B cell (primary cell): ENCODE data around the gene PRKCH. TPM values are rescaled to one million over a fixed set of nuclear protein-coding genes. Genes with fewer than 3 reads are reported as not detected.

Source experiments
- ATAC-seq: fragments of 200-7000 bp; cut with Tn5 transposase; one replicate; pipeline ENCODE4 v1.10.0; 2021; ENCODE audit warnings: low read depth, mild to moderate bottlenecking, moderate number of reproducible peaks, moderate library complexity
- CTCF ChIA-PET: fragments of 350-600 bp; sonication (Branson Sonifier 250); formaldehyde crosslinking; loops from one replicate; lab custom pipeline; 2021; ENCODE audit warnings: antibody characterized with exemption, inconsistent platforms; lab: Charles Lee
- POLR2A ChIA-PET: fragments of 350-600 bp; sonication (Branson Sonifier 250); formaldehyde crosslinking; loops from one replicate; lab custom pipeline; 2021; ENCODE audit warnings: antibody characterized with exemption; lab: Charles Lee
- DNase-seq: peaks from one replicate; pipeline ENCODE4 v3.0.0; 2013
- H2AFZ ChIP-seq: 2 replicates; pipeline ENCODE4 v1.6.1; 2012; ENCODE audit warnings: mild to moderate bottlenecking, low read depth, low read length; ENCODE audit not compliant: insufficient read depth, poor library complexity, severe bottlenecking
- H3K27ac ChIP-seq, 2 donors: 1 replicate in 1 of 2; 2 replicates in 1 of 2; pipeline ENCODE4 v1.5.1; 2012 to 2013; ENCODE audit warnings: low read length in 2 of 2, mild to moderate bottlenecking in 2 of 2, moderate library complexity in 1 of 2
- H3K27me3 ChIP-seq, 4 experiments: fragments of 200-600 bp in 1 of 4; sonication (generic) in 1 of 4; replicated peaks in 1 of 4; 1 replicate in 2 of 4; 2 replicates in 2 of 4; pipeline versions ENCODE4 v1.6.1 to v1.7.0; 2013 to 2016; ENCODE audit warnings: low read length in 3 of 4, mild to moderate bottlenecking in 2 of 4, mixed read lengths in 1 of 4, moderate library complexity in 1 of 4; ENCODE audit not compliant: insufficient read depth in 4 of 4, control insufficient read depth in 3 of 4; ENCODE audit errors: control extremely low read depth in 1 of 4
- H3K36me3 ChIP-seq, 2 experiments: replicated peaks in 1 of 2; 1 replicate in 1 of 2; 2 replicates in 1 of 2; pipeline versions ENCODE4 v1.6.1 to v1.7.1; 2013; ENCODE audit warnings: low read length in 1 of 2; ENCODE audit not compliant: insufficient read depth in 2 of 2, control insufficient read depth in 1 of 2; ENCODE audit errors: control extremely low read depth in 1 of 2, extremely low read depth in 1 of 2
- H3K4me1 ChIP-seq, 2 donors: fragments of 200-600 bp in 1 of 2; sonication (generic) in 1 of 2; 1 replicate in 1 of 2; 2 replicates in 1 of 2; pipeline versions ENCODE4 v1.5.1 to v1.6.1; 2013 to 2017; ENCODE audit warnings: low read length in 2 of 2; ENCODE audit not compliant: control insufficient read depth in 2 of 2, insufficient read depth in 2 of 2
- H3K4me2 ChIP-seq: replicated peaks from 2 replicates; pipeline ENCODE3; 2012; ENCODE audit warnings: mild to moderate bottlenecking, low read depth, low read length; ENCODE audit not compliant: poor library complexity, severe bottlenecking
- H3K4me3 ChIP-seq, 5 experiments: fragments of 200-600 bp in 1 of 5; sonication (generic) in 1 of 5; 1 replicate in 3 of 5; 2 replicates in 2 of 5; pipeline versions ENCODE4 v1.5.1 to v1.7.0; 2011 to 2016; ENCODE audit warnings: low read length in 4 of 5, mild to moderate bottlenecking in 4 of 5, low read depth in 2 of 5, control low read depth in 1 of 5, moderate library complexity in 1 of 5; ENCODE audit not compliant: insufficient read depth in 1 of 5; ENCODE audit errors: control extremely low read depth in 1 of 5, extremely low read depth in 1 of 5
- H3K79me2 ChIP-seq: fragments of 200-600 bp; sonication (generic); one replicate; pipeline ENCODE4 v1.6.0; 2016; ENCODE audit warnings: low read length; ENCODE audit not compliant: control insufficient read depth, insufficient read depth
- H3K9ac ChIP-seq: fragments of 200-600 bp; sonication (generic); 2 replicates; pipeline ENCODE4 v1.6.1; 2017; ENCODE audit warnings: mild to moderate bottlenecking, low read length, moderate library complexity
- H3K9me3 ChIP-seq, 3 donors: one replicate each; pipeline versions ENCODE4 v1.6.1 to v1.7.1; 2013; ENCODE audit warnings: low read length in 2 of 3; ENCODE audit not compliant: control insufficient read depth in 2 of 3, insufficient read depth in 1 of 3; ENCODE audit errors: control extremely low read depth in 1 of 3
- H4K20me1 ChIP-seq: 2 replicates; pipeline ENCODE4 v1.6.0; 2012; ENCODE audit warnings: mild to moderate bottlenecking, low read length; ENCODE audit not compliant: insufficient read depth, control insufficient read depth, poor library complexity, severe bottlenecking
- H3K27ac Mint-ChIP-seq: one replicate; pipeline ENCODE4 v1.8.0; 2021; ENCODE audit warnings: mixed read lengths
- H3K27me3 Mint-ChIP-seq: one replicate; pipeline ENCODE4 v1.8.0; 2021; ENCODE audit warnings: mixed read lengths
- H3K4me1 Mint-ChIP-seq: one replicate; pipeline ENCODE4 v1.8.0; 2021; ENCODE audit warnings: mixed read lengths
- H3K4me3 Mint-ChIP-seq: one replicate; pipeline ENCODE4 v1.8.0; 2021; ENCODE audit warnings: mixed read lengths
- H3K9me3 Mint-ChIP-seq: one replicate; pipeline ENCODE4 v1.8.0; 2022; ENCODE audit warnings: mixed read lengths; ENCODE audit not compliant: insufficient read depth
- EZH2 ChIP-seq: IDR thresholded peaks from 2 replicates; pipeline ENCODE4 v1.6.1; 2012; ENCODE audit warnings: borderline replicate concordance, low read depth, mild to moderate bottlenecking, moderate library complexity, low read length; ENCODE audit not compliant: insufficient read depth, poor library complexity, severe bottlenecking
- WGBS: methylation state at CpG from one replicate; pipeline ENCODE4 v1.1.5; 2013; ENCODE audit warnings: missing lambda C conversion rate; ENCODE audit not compliant: insufficient coverage; 5-methylcytosine and 5-hydroxymethylcytosine counted together
- intact Hi-C: fragments of 100-400 bp; cut with micrococcal nuclease; formaldehyde crosslinking; loops from one replicate; pipeline ENCODE4 v1.10.0; 2022
- polyA plus RNA-seq: library from polyadenylated mRNA; depleted of rRNA; stranded (reverse); fragments of >200 nt; gene quantifications from 2 replicates; pipeline ENCODE4 v1.2.3, GENCODE V29; 2012
- total RNA-seq, 2 donors: library from RNA; stranded (reverse); fragments of 120-200 nt in 1 of 2; gene quantifications; 1 replicate in 1 of 2; 2 replicates in 1 of 2; pipeline versions ENCODE4 v1.2.3 to v1.2.4, GENCODE V29; 2013 to 2022
- TF ChIP-seq, protein P1 (sequence below): fragments of 200-600 bp; IDR thresholded peaks from one replicate; pipeline ENCODE4 v1.8.0; 2022; ENCODE audit warnings: antibody characterized with exemption, mild to moderate bottlenecking

Gene PRKCH
- total and polyA plus RNA-seq, 2 donors (not counting 1 experiment from before 2014, with no cell fraction given): 2.0 to 5.0 TPM

DNA sequence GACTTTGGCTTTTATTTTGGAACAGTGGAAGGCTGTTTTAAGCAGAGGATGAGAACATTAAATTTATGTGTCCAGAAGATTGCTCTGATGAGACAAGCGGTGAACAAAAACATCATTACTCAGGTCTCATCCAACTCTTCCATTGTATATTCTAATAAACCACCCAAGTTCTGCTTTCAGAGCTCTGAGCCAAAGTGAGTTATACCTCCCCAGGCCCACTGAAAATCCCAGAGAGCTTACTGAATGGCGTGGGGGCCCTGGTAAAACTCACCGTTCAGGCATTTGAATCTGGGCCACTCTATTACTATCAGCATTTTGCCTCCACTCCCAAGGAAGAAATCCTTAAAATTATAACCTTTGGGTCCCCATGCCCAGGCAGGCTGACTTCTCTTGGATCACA lies 251.9 kb downstream of the PRKCH start:
- H3K27me3 ChIP-seq: no peaks in the 10 kb centered on the region
- WGBS: 100% methylated on average over 3 of the region's 3 CpGs
- H3K9ac ChIP-seq: no peak overlapping the region
- no peak overlapping the region for H3K4me3 Mint-ChIP-seq
- no peaks in the 10 kb centered on the region for H4K20me1 ChIP-seq
- no peak for ATAC-seq
- no peak overlapping the region for H2AFZ ChIP-seq
- no peak overlapping the region for H3K27ac Mint-ChIP-seq
- no peak overlapping the region for H3K4me2 ChIP-seq
- H3K4me3 ChIP-seq: no peak overlapping the region
- H3K9me3 ChIP-seq: no peaks in the 10 kb centered on the region
- H3K36me3 ChIP-seq: no peaks in the 10 kb centered on the region
- ChIA-PET POLR2A (no interaction called here), CTCF (interaction anchor here (0.9 to 7.0 kb wide), 3 partner anchors 14 to 157 kb away, joined by 3 to 76 read pairs (median 6); no protein-coding TSS in a partner anchor)
- H3K9me3 Mint-ChIP-seq: no peaks in the 10 kb centered on the region
- peaks cover 37% of the 10 kb centered on the region for H3K4me1 Mint-ChIP-seq
- TF ChIP-seq, protein P1, sequence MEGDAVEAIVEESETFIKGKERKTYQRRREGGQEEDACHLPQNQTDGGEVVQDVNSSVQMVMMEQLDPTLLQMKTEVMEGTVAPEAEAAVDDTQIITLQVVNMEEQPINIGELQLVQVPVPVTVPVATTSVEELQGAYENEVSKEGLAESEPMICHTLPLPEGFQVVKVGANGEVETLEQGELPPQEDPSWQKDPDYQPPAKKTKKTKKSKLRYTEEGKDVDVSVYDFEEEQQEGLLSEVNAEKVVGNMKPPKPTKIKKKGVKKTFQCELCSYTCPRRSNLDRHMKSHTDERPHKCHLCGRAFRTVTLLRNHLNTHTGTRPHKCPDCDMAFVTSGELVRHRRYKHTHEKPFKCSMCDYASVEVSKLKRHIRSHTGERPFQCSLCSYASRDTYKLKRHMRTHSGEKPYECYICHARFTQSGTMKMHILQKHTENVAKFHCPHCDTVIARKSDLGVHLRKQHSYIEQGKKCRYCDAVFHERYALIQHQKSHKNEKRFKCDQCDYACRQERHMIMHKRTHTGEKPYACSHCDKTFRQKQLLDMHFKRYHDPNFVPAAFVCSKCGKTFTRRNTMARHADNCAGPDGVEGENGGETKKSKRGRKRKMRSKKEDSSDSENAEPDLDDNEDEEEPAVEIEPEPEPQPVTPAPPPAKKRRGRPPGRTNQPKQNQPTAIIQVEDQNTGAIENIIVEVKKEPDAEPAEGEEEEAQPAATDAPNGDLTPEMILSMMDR: no peak
- TF ChIP-seq EZH2: no peak
- DNase-seq: no peak
- H3K27ac ChIP-seq: no peak overlapping the region
- peaks cover 25 to 28% of the 10 kb centered on the region in 2 donors for H3K4me1 ChIP-seq
- intact Hi-C loops: no loop called here
- peaks cover 3% of the 10 kb centered on the region for H3K79me2 ChIP-seq
- no peaks in the 10 kb centered on the region for H3K27me3 Mint-ChIP-seq

DNA sequence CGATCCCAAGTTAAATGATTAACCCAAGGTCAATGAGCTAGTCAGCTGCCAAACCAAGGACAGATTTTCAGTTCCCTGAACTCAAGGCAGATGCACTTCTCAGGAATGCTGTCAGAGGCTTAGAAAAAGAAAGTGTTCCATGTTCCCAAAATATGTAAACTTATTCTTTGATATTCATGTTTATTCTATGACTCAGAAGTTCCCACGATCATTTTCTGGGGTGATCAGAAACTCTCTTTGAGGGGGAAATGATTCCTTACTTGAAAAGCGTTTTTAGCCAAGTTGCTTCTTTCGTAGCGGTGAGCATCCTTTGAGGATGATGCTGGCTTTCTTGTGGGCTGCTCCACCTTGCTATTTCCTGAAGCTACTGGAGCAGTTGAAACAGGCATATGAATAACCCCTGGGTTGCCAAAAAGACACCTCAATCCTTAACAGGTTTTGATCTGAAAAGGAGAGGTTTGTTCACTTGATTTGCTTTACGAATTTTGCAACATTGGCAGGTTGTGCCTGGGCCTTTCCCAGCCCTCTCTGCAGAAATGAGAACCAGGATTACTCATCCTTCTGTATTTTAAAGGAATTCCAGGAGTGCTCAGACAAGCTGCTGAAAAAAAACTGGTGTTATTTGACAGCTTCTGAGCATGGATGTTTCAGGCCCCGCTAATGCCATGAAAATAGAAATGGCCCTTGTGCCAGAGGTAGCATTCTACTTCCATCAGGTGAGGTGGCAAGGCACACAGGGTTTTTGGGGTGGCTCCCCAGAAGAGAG lies 252.6 kb downstream of the PRKCH start:
- peaks cover 22% of the 10 kb centered on the region in 2 donors for H3K4me1 ChIP-seq
- 92% methylated on average over 4 of the region's 7 CpGs for WGBS
- H3K79me2 ChIP-seq: peaks cover 3% of the 10 kb centered on the region
- H3K9me3 Mint-ChIP-seq: no peaks in the 10 kb centered on the region
- H3K9ac ChIP-seq: no peak overlapping the region
- DNase-seq: no peak
- no peaks in the 10 kb centered on the region for H3K9me3 ChIP-seq
- H3K36me3 ChIP-seq: no peaks in the 10 kb centered on the region
- ChIA-PET POLR2A (no interaction called here), CTCF (interaction anchor here (7.0 kb wide), 1 partner anchor 96 kb away, joined by 76 read pairs; no protein-coding TSS in a partner anchor)
- no peak overlapping the region for H3K4me3 ChIP-seq
- peaks cover 34% of the 10 kb centered on the region for H3K4me1 Mint-ChIP-seq
- no peak overlapping the region for H3K27ac Mint-ChIP-seq
- H4K20me1 ChIP-seq: no peaks in the 10 kb centered on the region
- no peak overlapping the region for H2AFZ ChIP-seq
- no peaks in the 10 kb centered on the region for H3K27me3 ChIP-seq
- H3K4me3 Mint-ChIP-seq: no peak overlapping the region
- intact Hi-C loops: no loop called here
- TF ChIP-seq EZH2: no peak
- TF ChIP-seq, protein P1: no peak
- no peak for ATAC-seq
- no peaks in the 10 kb centered on the region for H3K27me3 Mint-ChIP-seq
- H3K27ac ChIP-seq: no peak overlapping the region
- H3K4me2 ChIP-seq: no peak overlapping the region
